Measurements from ENCODE around the gene FYCO1.
A peak's percentile ranks its signal among the peaks of the same experiment; 100 is the strongest.

GRCh38 chr3:45950686-45951600, 44.7 kb downstream of the FYCO1 start:
- TF ChIP-seq CTCF (IDR thresholded peaks at IDR 0.05 in 8 of 11, conservative IDR thresholded peaks at IDR 0.05 in 3 of 11), result no peak
- peak in 1 of 3 donors; percentile 70 for TF ChIP-seq POLR2AphosphoS5 (IDR thresholded peaks at IDR 0.05)
- TF ChIP-seq POLR2A (IDR thresholded peaks at IDR 0.05), result no peak
